ENCODE results near the gene ODAD2.

ODAD2 gene

DNA sequence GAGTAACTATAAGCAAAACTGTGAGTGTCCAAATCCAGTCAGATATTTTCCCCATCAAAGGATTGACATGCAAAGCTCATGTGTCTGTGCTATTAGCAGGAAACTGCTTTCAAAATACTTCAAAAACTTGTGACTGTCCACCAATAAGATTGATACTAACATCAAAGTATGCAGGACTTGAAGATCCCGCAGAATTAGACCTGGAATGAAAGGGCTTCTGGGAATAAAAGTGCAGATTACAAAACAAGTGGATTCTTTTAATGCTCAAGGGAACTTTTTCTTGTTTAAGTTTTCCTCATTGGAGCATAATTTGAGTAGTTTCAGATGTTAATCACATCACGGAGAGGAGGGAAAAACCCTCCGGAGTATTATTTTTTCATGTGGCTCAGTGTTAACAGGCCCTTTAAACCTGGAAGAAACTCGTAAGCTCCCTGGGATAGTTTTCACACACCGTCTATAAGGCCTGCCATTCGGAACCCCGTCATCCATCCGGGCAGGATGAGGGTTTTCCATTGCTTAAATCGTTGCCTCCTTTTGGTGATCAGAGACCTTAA lies 219.3 kb downstream of the ODAD2 start:
- no peak for TF ChIP-seq CTCF (IDR thresholded peaks at IDR 0.05; ENCODE audit: insufficient read depth, low read length, poor library complexity, severe bottlenecking)
- Histone ChIP-seq H3K4me3 (replicated peaks; ENCODE audit: low read depth, low read length) (no peak overlapping the region), H3K27me3 (replicated peaks; ENCODE audit: control insufficient read depth, insufficient read depth, low read length) (no peaks in the 10 kb centered on the region), H3K36me3 (ENCODE audit: control insufficient read depth, insufficient read depth, low read length) (no peaks in the 10 kb centered on the region)
- no peak for DNase-seq (ENCODE audit: extremely low read depth, insufficient read length)

- Histone ChIP-seq H3K36me3 (ENCODE audit: control insufficient read depth, insufficient read depth, low read length) (no peaks in the 10 kb centered on the region), H3K4me3 (replicated peaks; ENCODE audit: low read depth, low read length) (no peak overlapping the region), H3K27me3 (replicated peaks; ENCODE audit: control insufficient read depth, insufficient read depth, low read length) (no peaks in the 10 kb centered on the region)
- DNase-seq (ENCODE audit: extremely low read depth, insufficient read length): no peak
- no peak for TF ChIP-seq CTCF (IDR thresholded peaks at IDR 0.05; ENCODE audit: insufficient read depth, low read length, poor library complexity, severe bottlenecking)
Observed at GRCh38 chr10:27774831-27775230, 224.0 kb downstream of the ODAD2 start.

DNA sequence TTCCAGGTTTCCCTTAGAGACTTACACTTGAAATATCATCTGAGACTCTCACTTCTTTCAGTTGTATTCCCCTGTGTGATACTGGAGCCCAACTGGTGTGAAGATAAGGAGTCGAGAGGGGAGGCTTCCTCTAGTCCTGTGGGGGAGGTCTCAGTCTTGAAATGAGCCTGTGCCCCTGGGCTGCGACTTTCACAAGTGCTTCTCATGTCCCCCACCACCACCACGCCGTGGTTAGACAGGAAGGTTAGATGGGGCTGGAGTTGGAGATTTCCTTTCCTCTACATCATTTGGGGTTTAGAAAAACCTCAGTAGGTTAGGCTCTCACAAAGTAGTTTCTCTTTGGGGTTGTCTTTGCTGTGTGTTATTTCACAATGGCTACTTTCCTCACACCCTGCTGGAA lies 227.6 kb downstream of the ODAD2 start:
- no peaks in the 10 kb centered on the region for H3K36me3 ChIP-seq (ENCODE audit: control insufficient read depth, insufficient read depth, low read length)
- no peak for DNase-seq (ENCODE audit: extremely low read depth, insufficient read length)
- no peak for TF ChIP-seq CTCF (IDR thresholded peaks at IDR 0.05; ENCODE audit: insufficient read depth, low read length, poor library complexity, severe bottlenecking)
- H3K27me3 ChIP-seq (replicated peaks; ENCODE audit: control insufficient read depth, insufficient read depth, low read length): no peaks in the 10 kb centered on the region
- no peak overlapping the region for H3K4me3 ChIP-seq (replicated peaks; ENCODE audit: low read depth, low read length)

GRCh38 chr10:27770181-27770580 lies 228.7 kb downstream of the ODAD2 start:
- H3K36me3 ChIP-seq (ENCODE audit: control insufficient read depth, insufficient read depth, low read length): no peaks in the 10 kb centered on the region
- no peak for TF ChIP-seq CTCF (IDR thresholded peaks at IDR 0.05; ENCODE audit: insufficient read depth, low read length, poor library complexity, severe bottlenecking)
- no peaks in the 10 kb centered on the region for H3K27me3 ChIP-seq (replicated peaks; ENCODE audit: control insufficient read depth, insufficient read depth, low read length)
- DNase-seq (ENCODE audit: extremely low read depth, insufficient read length): no peak
- no peak overlapping the region for H3K4me3 ChIP-seq (replicated peaks; ENCODE audit: low read depth, low read length)

All from GM06990 (cell line).